Left renal pelvis (tissue), 4 donors: ENCODE measurements around the gene ARHGDIB. TPM values are rescaled to one million over a fixed set of nuclear protein-coding genes. Genes with fewer than 3 reads are reported as not detected.

ENCODE experiments used
- DNase-seq, 4 donors: peaks; one replicate each; pipeline ENCODE4 v3.0.0-alpha.2; 2013; ENCODE audit warnings: low read depth in 4 of 4, low spot score in 3 of 4
- polyA plus RNA-seq, 4 donors: library from polyadenylated mRNA; unstranded; fragments of 120-200 nt; gene quantifications; one replicate each; pipeline ENCODE4 v1.2.1, GENCODE V29; 2013; ENCODE audit not compliant: insufficient read length in 4 of 4

The ARHGDIB gene
- polyA plus RNA-seq, 4 donors, result 43.1 to 67.6 (median 55.7) TPM

GRCh38 chr12:14934511-14934910 lies 26.9 kb downstream of the ARHGDIB start:
- no peak for DNase-seq

GRCh38 chr12:14931791-14932560 lies 29.4 kb downstream of the ARHGDIB start:
- DNase-seq, result no peak

- no peak for DNase-seq
These were observed 30.0 kb downstream of the ARHGDIB start for GRCh38 chr12:14931359-14931758.

- DNase-seq, result no peak
These were observed 31.1 kb downstream of the ARHGDIB start for GRCh38 chr12:14930299-14930698.

- DNase-seq, result peak; percentile 55 to 77 (median 68)
These were observed 32.5 kb downstream of the ARHGDIB start for GRCh38 chr12:14928931-14929330.

GRCh38 chr12:14927267-14927666 lies 34.1 kb downstream of the ARHGDIB start:
- no peak for DNase-seq

- DNase-seq, result no peak
These were observed 36.9 kb downstream of the ARHGDIB start for GRCh38 chr12:14924541-14924940.

- DNase-seq, result no peak
These were observed 37.5 kb downstream of the ARHGDIB start for GRCh38 chr12:14923944-14924343.

GRCh38 chr12:14921218-14921617 lies 40.2 kb downstream of the ARHGDIB start:
- DNase-seq, result no peak

- DNase-seq, result no peak
These were observed 40.8 kb downstream of the ARHGDIB start for GRCh38 chr12:14920475-14921126.

GRCh38 chr12:14919455-14919854 lies 41.9 kb downstream of the ARHGDIB start:
- no peak for DNase-seq

- DNase-seq, result no peak
These were observed 45.7 kb downstream of the ARHGDIB start for GRCh38 chr12:14915736-14916135.

- DNase-seq, result no peak
These were observed 48.0 kb downstream of the ARHGDIB start for GRCh38 chr12:14913381-14913781.

GRCh38 chr12:14911131-14911530 lies 50.3 kb downstream of the ARHGDIB start:
- no peak for DNase-seq

GRCh38 chr12:14910090-14910915 lies 51.1 kb downstream of the ARHGDIB start:
- DNase-seq, result no peak

GRCh38 chr12:14907953-14908352 lies 53.4 kb downstream of the ARHGDIB start:
- no peak for DNase-seq

- DNase-seq, result no peak
These were observed 55.3 kb downstream of the ARHGDIB start for GRCh38 chr12:14906114-14906513.

GRCh38 chr12:14905269-14906004 lies 56.0 kb downstream of the ARHGDIB start:
- DNase-seq, result no peak

- DNase-seq, result no peak
These were observed 56.5 kb downstream of the ARHGDIB start for GRCh38 chr12:14904854-14905253.

GRCh38 chr12:14903386-14904098 lies 57.9 kb downstream of the ARHGDIB start:
- DNase-seq, result no peak
